H1 (cell line): ENCODE data around the gene KIF26B. TPM values are rescaled to one million over a fixed set of nuclear protein-coding genes. Genes with fewer than 3 reads are reported as not detected.

Source experiments
- CHD1 ChIP-seq: IDR thresholded peaks from 2 replicates; pipeline ENCODE4 v1.6.1; 2012; ENCODE audit warnings: low read depth, low read length, improper control_type of control experiment
- EGR1 ChIP-seq: IDR thresholded peaks from 2 replicates; pipeline ENCODE4 v1.6.1; 2011; ENCODE audit warnings: low read depth, low read length, borderline replicate concordance
- EZH2 ChIP-seq: fragments of 200-600 bp; sonication (generic); IDR thresholded peaks from 2 replicates; pipeline ENCODE4 v1.7.1; 2012; ENCODE audit warnings: low read depth, mild to moderate bottlenecking, moderate library complexity, low read length, inconsistent platforms; ENCODE audit not compliant: severe bottlenecking
- GTF2F1 ChIP-seq: IDR thresholded peaks from 2 replicates; pipeline ENCODE4 v1.6.1; 2012; ENCODE audit warnings: low read depth, low read length, improper control_type of control experiment, borderline replicate concordance
- HDAC6 ChIP-seq: IDR thresholded peaks from one replicate; pipeline ENCODE4 v1.7.1; 2012; ENCODE audit warnings: low read depth, mild to moderate bottlenecking, inconsistent platforms, low read length, moderate library complexity
- POLR2A ChIP-seq, 2 experiments: IDR thresholded peaks; 1 replicate in 1 of 2; 2 replicates in 1 of 2; pipeline ENCODE4 v1.6.1; 2011; ENCODE audit warnings: low read depth in 2 of 2, low read length in 2 of 2, mild to moderate bottlenecking in 2 of 2; ENCODE audit errors: control extremely low read depth in 1 of 2
- RNF2 ChIP-seq: fragments of 200-900, 300-1000 bp; sonication (generic); IDR thresholded peaks from 2 replicates; pipeline ENCODE4 v1.7.1; 2016; ENCODE audit warnings: borderline replicate concordance, low read depth, mild to moderate bottlenecking, antibody characterized with exemption, low read length; ENCODE audit not compliant: poor library complexity, severe bottlenecking; ENCODE audit errors: missing control alignments
- SP4 ChIP-seq: IDR thresholded peaks from 2 replicates; pipeline ENCODE4 v1.6.1; 2012; ENCODE audit warnings: low read length, inconsistent platforms
- SUZ12 ChIP-seq: fragments of 200-600 bp; sonication (generic); IDR thresholded peaks from 2 replicates; pipeline ENCODE4 v1.6.1; 2012; ENCODE audit warnings: mild to moderate bottlenecking, inconsistent platforms, low read length, moderate library complexity, mixed read lengths
- TEAD4 ChIP-seq: IDR thresholded peaks from 2 replicates; pipeline ENCODE4 v1.6.1; 2012; ENCODE audit warnings: low read depth, low read length, inconsistent platforms, mixed read lengths
- polyA plus RNA-seq, 7 experiments: library from polyadenylated mRNA; depleted of rRNA in 3 of 7; stranded (reverse) in 5 of 7; unstranded in 2 of 7; fragments of >200 nt in 5 of 7; fragments of 200-250 nt in 2 of 7; gene quantifications; 1 replicate in 5 of 7; 2 replicates in 1 of 7; 4 replicates in 1 of 7; pipeline versions ENCODE4 v1.2.1 to v1.2.3, GENCODE V29; 2011 to 2013; ENCODE audit warnings: missing spikeins in 2 of 7, mixed read lengths in 2 of 7
- total RNA-seq: library from RNA; stranded (reverse); fragmentation: NEBNext Ultra II Directional; extraction: Animal tissue kit (Norgen Biotek cat#: 25700); gene quantifications from 2 replicates; pipeline ENCODE4 v1.2.1, GENCODE V29; 2021
- TF ChIP-seq, protein P1 (sequence below): fragments of 300-600 bp; sonication (generic); IDR thresholded peaks from 2 replicates; pipeline ENCODE4 v1.7.1; 2012; ENCODE audit warnings: low read length, moderate library complexity, mild to moderate bottlenecking, inconsistent platforms; ENCODE audit not compliant: insufficient replicate concordance

Gene KIF26B
- total and polyA plus RNA-seq, 2 of the 8 experiments (the other 6 are each of a cell fraction or from before 2014, with no cell fraction given), result 0.06 to 0.28 TPM

DNA sequence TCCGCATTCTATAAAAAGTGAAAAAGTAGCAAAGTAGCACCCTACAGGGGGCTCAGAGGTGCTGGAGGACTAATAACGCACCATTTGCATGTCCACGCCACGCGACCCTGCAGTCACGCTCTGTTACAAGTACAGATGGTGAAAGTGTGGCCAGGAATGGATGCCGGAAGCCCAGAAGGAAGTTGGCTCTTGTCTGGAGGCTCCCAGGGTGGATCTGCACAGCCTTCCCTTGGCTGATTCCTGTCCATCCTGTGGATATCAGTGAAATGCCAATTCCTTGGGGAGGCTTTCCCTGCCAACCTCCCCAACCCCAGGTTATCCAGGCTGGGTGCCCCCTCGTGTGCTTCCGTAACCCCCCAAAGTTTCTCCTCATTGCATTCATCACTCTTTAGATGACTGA lies 396.8 kb downstream of the KIF26B start (continued):
- TF ChIP-seq, protein P1, sequence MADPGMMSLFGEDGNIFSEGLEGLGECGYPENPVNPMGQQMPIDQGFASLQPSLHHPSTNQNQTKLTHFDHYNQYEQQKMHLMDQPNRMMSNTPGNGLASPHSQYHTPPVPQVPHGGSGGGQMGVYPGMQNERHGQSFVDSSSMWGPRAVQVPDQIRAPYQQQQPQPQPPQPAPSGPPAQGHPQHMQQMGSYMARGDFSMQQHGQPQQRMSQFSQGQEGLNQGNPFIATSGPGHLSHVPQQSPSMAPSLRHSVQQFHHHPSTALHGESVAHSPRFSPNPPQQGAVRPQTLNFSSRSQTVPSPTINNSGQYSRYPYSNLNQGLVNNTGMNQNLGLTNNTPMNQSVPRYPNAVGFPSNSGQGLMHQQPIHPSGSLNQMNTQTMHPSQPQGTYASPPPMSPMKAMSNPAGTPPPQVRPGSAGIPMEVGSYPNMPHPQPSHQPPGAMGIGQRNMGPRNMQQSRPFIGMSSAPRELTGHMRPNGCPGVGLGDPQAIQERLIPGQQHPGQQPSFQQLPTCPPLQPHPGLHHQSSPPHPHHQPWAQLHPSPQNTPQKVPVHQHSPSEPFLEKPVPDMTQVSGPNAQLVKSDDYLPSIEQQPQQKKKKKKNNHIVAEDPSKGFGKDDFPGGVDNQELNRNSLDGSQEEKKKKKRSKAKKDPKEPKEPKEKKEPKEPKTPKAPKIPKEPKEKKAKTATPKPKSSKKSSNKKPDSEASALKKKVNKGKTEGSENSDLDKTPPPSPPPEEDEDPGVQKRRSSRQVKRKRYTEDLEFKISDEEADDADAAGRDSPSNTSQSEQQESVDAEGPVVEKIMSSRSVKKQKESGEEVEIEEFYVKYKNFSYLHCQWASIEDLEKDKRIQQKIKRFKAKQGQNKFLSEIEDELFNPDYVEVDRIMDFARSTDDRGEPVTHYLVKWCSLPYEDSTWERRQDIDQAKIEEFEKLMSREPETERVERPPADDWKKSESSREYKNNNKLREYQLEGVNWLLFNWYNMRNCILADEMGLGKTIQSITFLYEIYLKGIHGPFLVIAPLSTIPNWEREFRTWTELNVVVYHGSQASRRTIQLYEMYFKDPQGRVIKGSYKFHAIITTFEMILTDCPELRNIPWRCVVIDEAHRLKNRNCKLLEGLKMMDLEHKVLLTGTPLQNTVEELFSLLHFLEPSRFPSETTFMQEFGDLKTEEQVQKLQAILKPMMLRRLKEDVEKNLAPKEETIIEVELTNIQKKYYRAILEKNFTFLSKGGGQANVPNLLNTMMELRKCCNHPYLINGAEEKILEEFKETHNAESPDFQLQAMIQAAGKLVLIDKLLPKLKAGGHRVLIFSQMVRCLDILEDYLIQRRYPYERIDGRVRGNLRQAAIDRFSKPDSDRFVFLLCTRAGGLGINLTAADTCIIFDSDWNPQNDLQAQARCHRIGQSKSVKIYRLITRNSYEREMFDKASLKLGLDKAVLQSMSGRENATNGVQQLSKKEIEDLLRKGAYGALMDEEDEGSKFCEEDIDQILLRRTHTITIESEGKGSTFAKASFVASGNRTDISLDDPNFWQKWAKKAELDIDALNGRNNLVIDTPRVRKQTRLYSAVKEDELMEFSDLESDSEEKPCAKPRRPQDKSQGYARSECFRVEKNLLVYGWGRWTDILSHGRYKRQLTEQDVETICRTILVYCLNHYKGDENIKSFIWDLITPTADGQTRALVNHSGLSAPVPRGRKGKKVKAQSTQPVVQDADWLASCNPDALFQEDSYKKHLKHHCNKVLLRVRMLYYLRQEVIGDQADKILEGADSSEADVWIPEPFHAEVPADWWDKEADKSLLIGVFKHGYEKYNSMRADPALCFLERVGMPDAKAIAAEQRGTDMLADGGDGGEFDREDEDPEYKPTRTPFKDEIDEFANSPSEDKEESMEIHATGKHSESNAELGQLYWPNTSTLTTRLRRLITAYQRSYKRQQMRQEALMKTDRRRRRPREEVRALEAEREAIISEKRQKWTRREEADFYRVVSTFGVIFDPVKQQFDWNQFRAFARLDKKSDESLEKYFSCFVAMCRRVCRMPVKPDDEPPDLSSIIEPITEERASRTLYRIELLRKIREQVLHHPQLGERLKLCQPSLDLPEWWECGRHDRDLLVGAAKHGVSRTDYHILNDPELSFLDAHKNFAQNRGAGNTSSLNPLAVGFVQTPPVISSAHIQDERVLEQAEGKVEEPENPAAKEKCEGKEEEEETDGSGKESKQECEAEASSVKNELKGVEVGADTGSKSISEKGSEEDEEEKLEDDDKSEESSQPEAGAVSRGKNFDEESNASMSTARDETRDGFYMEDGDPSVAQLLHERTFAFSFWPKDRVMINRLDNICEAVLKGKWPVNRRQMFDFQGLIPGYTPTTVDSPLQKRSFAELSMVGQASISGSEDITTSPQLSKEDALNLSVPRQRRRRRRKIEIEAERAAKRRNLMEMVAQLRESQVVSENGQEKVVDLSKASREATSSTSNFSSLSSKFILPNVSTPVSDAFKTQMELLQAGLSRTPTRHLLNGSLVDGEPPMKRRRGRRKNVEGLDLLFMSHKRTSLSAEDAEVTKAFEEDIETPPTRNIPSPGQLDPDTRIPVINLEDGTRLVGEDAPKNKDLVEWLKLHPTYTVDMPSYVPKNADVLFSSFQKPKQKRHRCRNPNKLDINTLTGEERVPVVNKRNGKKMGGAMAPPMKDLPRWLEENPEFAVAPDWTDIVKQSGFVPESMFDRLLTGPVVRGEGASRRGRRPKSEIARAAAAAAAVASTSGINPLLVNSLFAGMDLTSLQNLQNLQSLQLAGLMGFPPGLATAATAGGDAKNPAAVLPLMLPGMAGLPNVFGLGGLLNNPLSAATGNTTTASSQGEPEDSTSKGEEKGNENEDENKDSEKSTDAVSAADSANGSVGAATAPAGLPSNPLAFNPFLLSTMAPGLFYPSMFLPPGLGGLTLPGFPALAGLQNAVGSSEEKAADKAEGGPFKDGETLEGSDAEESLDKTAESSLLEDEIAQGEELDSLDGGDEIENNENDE, result no peak
- no peak for TF ChIP-seq CHD1
- no peak for TF ChIP-seq RNF2
- TF ChIP-seq SP4, result no peak
- no peak for TF ChIP-seq POLR2A (IDR thresholded peaks at IDR 0.05; ENCODE audit: control extremely low read depth in 1 of 2, low read depth in 2 of 2, low read length in 2 of 2)
- TF ChIP-seq EGR1, result no peak
- TF ChIP-seq TEAD4, result no peak
- no peak for TF ChIP-seq HDAC6
- no peak for TF ChIP-seq SUZ12
- no peak for TF ChIP-seq EZH2
- no peak for TF ChIP-seq GTF2F1
- TF ChIP-seq, all 59 proteins: peak for 0
